Trophoblast cell (in vitro differentiated cells and primary cell): Measurements from ENCODE around the gene NTPCR.

Experiments used
- DNase-seq, 2 donors: peaks; one replicate each; pipeline ENCODE4 v3.0.0-alpha.2; 2016
- H2AFZ ChIP-seq: 2 replicates; pipeline ENCODE4 v1.6.1; 2013; ENCODE audit warnings: low read length, moderate library complexity, mild to moderate bottlenecking; ENCODE audit not compliant: insufficient read depth, poor library complexity
- H2AK5ac ChIP-seq: 2 replicates; pipeline ENCODE4 v1.6.1; 2013; ENCODE audit warnings: mild to moderate bottlenecking, low read length
- H2BK120ac ChIP-seq: 2 replicates; pipeline ENCODE4 v1.6.1; 2013; ENCODE audit warnings: low read length, mild to moderate bottlenecking, moderate library complexity; ENCODE audit not compliant: insufficient read depth, poor library complexity
- H2BK12ac ChIP-seq: 2 replicates; pipeline ENCODE4 v1.6.1; 2013; ENCODE audit warnings: mild to moderate bottlenecking, low read length, moderate library complexity
- H2BK5ac ChIP-seq: 2 replicates; pipeline ENCODE4 v1.6.1; 2013; ENCODE audit warnings: low read length, low read depth, moderate library complexity, mild to moderate bottlenecking; ENCODE audit not compliant: poor library complexity
- H3K14ac ChIP-seq: 2 replicates; pipeline ENCODE4 v1.6.1; 2013; ENCODE audit warnings: mild to moderate bottlenecking, low read length
- H3K18ac ChIP-seq: 2 replicates; pipeline ENCODE4 v1.6.1; 2013; ENCODE audit warnings: mild to moderate bottlenecking, low read length
- H3K23ac ChIP-seq: 2 replicates; pipeline ENCODE4 v1.6.1; 2013; ENCODE audit warnings: low read length
- H3K27ac ChIP-seq: 2 replicates; pipeline ENCODE4 v1.5.1; 2013; ENCODE audit warnings: low read depth, mild to moderate bottlenecking, inconsistent platforms, low read length, moderate library complexity
- H3K27me3 ChIP-seq: 2 replicates; pipeline ENCODE4 v1.6.1; 2013; ENCODE audit warnings: inconsistent platforms, mild to moderate bottlenecking, low read length, moderate library complexity; ENCODE audit not compliant: insufficient read depth
- H3K36me3 ChIP-seq, 2 experiments: 1 replicate in 1 of 2; 2 replicates in 1 of 2; pipeline ENCODE4 v1.6.1; 2013; ENCODE audit warnings: low read length in 2 of 2, mild to moderate bottlenecking in 2 of 2, moderate library complexity in 1 of 2; ENCODE audit not compliant: insufficient read depth in 2 of 2, control insufficient read depth in 1 of 2
- H3K4ac ChIP-seq: 2 replicates; pipeline ENCODE4 v1.6.1; 2013; ENCODE audit warnings: low read depth, mild to moderate bottlenecking, low read length, moderate library complexity
- H3K4me1 ChIP-seq, 2 experiments: 1 replicate in 1 of 2; 2 replicates in 1 of 2; pipeline ENCODE4 v1.6.1; 2013; ENCODE audit warnings: low read length in 2 of 2, mild to moderate bottlenecking in 2 of 2, moderate library complexity in 1 of 2; ENCODE audit not compliant: insufficient read depth in 2 of 2, control insufficient read depth in 1 of 2
- H3K4me2 ChIP-seq: 2 replicates; pipeline ENCODE4 v1.6.1; 2013; ENCODE audit warnings: inconsistent platforms, mild to moderate bottlenecking, low read length, moderate library complexity
- H3K4me3 ChIP-seq: 2 replicates; pipeline ENCODE4 v1.5.1; 2013; ENCODE audit warnings: mild to moderate bottlenecking, low read depth, low read length, inconsistent platforms
- H3K79me1 ChIP-seq: one replicate; pipeline ENCODE4 v1.6.1; 2013; ENCODE audit warnings: low read length
- H3K79me2 ChIP-seq: 2 replicates; pipeline ENCODE4 v1.6.1; 2013; ENCODE audit warnings: low read length, mild to moderate bottlenecking; ENCODE audit not compliant: control insufficient read depth, insufficient read depth, poor library complexity
- H3K9ac ChIP-seq: 2 replicates; pipeline ENCODE4 v1.6.1; 2013; ENCODE audit warnings: mild to moderate bottlenecking, low read length
- H3K9me3 ChIP-seq: 2 replicates; pipeline ENCODE4 v1.6.1; 2013; ENCODE audit warnings: low read depth, mild to moderate bottlenecking, control low read depth, inconsistent platforms, low read length; ENCODE audit not compliant: insufficient read depth
- H4K12ac ChIP-seq: 2 replicates; pipeline ENCODE4 v1.6.1; 2013; ENCODE audit warnings: low read depth, mild to moderate bottlenecking, low read length, moderate library complexity
- H4K8ac ChIP-seq: 2 replicates; pipeline ENCODE4 v1.6.1; 2013; ENCODE audit warnings: low read depth, mild to moderate bottlenecking, low read length, moderate library complexity
- H4K91ac ChIP-seq: one replicate; pipeline ENCODE4 v1.6.1; 2013; ENCODE audit warnings: low read depth, mild to moderate bottlenecking, low read length, moderate library complexity
- WGBS: extraction: QIAGEN DNeasy Blood & Tissue Kit; methylation state at CpG from one replicate; pipeline ENCODE4 v1.1.7; 2013; ENCODE audit warnings: missing lambda C conversion rate; ENCODE audit not compliant: insufficient read length, insufficient coverage; ENCODE audit errors: extremely low coverage; 5-methylcytosine and 5-hydroxymethylcytosine counted together

Gene NTPCR

DNA sequence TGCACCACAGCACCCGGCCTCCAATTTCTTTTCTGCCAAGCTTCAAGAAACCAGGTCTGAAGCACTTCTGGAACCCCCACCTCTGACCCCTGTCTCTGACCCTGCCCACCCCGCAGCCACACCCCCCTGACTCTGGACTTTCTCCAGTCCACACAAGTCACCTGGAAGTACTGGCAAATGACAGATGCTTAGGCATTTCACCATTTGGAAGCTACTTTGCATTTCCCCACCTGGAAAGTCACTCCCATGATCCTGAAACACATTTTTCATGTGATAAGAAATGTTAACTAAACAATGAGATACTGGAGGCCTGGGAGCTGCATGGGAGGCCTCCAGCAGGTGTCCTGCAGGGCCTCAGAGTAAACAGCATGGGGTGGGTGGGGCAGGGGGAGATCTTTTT lies 45.7 kb downstream of the NTPCR start:
- WGBS, result no CpG with 5 or more reads among the region's 2 CpGs
- H3K36me3 ChIP-seq, result peaks cover 3% of the 10 kb centered on the region in 2 experiments

DNA sequence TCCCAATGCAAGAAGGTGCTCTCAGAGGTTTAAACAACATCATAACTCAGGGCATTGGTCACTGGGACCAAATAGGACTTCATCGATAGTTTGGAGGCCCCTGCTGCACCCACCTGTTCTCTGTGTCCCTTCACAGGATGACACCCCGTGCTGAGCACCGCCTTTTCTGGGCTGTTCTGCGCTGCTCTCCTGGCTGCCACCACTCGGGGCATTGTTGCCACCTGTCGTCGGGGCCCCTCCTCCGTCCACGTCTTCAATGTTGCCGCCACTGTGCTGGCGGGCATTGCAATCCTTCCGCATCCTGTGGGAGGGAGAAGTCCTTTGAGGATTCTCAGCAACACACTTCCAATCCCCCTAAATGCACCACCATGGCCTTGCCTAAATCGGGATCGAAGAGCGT lies 47.7 kb downstream of the NTPCR start:
- Histone ChIP-seq H3K4me2 (no peak overlapping the region), H3K18ac (no peak overlapping the region), H3K27me3 (no peaks in the 10 kb centered on the region), H3K23ac (peak overlapping the region; percentile 46), H4K8ac (no peak overlapping the region), H2AK5ac (no peak overlapping the region), H2BK120ac (no peak overlapping the region), H2BK12ac (no peak overlapping the region), H3K27ac (no peak overlapping the region), H3K79me1 (no peaks in the 10 kb centered on the region), H3K4me3 (no peak overlapping the region), H4K12ac (no peak overlapping the region), H3K4me1 (no peaks in the 10 kb centered on the region), H4K91ac (no peak overlapping the region), H3K4ac (no peak overlapping the region), H3K9ac (peak overlapping the region; percentile 57), H2AFZ (no peak overlapping the region), H3K9me3 (peaks cover 11% of the 10 kb centered on the region), H3K36me3 (peaks cover 3% of the 10 kb centered on the region in 2 experiments), H3K14ac (no peak overlapping the region), H3K79me2 (no peaks in the 10 kb centered on the region), H2BK5ac (no peak overlapping the region)
- no CpG with 5 or more reads among the region's 15 CpGs for WGBS
- no peak for DNase-seq

More for the DNA sequence above, 45.7 kb downstream of the NTPCR start:
- no peak overlapping the region for H2AFZ ChIP-seq
- peaks cover 14% of the 10 kb centered on the region for H3K9me3 ChIP-seq
- no peaks in the 10 kb centered on the region for H3K79me1 ChIP-seq
- H3K4me1 ChIP-seq, result no peaks in the 10 kb centered on the region
- no peak overlapping the region for H2AK5ac ChIP-seq
- H4K91ac ChIP-seq, result no peak overlapping the region
- no peak overlapping the region for H3K9ac ChIP-seq
- no peak overlapping the region for H4K8ac ChIP-seq
- no peak for DNase-seq
- H3K27ac ChIP-seq, result no peak overlapping the region
- H2BK12ac ChIP-seq, result no peak overlapping the region
- no peak overlapping the region for H3K4me2 ChIP-seq
- no peak overlapping the region for H3K23ac ChIP-seq
- H3K4me3 ChIP-seq, result no peak overlapping the region
- no peaks in the 10 kb centered on the region for H3K27me3 ChIP-seq
- no peak overlapping the region for H4K12ac ChIP-seq
- H3K14ac ChIP-seq, result no peak overlapping the region
- H3K4ac ChIP-seq, result no peak overlapping the region
- no peak overlapping the region for H2BK5ac ChIP-seq
- no peak overlapping the region for H2BK120ac ChIP-seq
- H3K79me2 ChIP-seq, result no peaks in the 10 kb centered on the region
- H3K18ac ChIP-seq, result no peak overlapping the region

DNA sequence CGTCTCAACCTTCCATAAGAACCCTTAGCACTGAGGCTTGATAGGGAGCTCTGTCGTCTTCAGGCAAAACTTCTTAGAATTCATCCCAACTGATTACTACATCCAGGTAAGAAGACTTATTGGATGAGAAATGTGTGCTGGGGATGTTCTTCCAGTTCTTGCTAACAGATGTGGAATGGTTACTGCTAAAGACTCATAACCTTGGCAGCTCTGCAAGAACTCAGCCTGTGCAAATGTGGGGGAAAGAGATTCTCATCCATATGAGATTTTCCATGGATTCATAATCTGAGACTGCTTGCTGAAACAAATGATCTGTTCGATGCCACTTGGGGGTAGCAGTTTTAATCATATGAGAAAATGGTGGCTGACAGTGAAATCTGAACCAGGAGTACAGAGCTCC lies 48.2 kb downstream of the NTPCR start:
- Histone ChIP-seq H4K8ac (no peak overlapping the region), H3K18ac (no peak overlapping the region), H2AK5ac (no peak overlapping the region), H3K79me2 (no peaks in the 10 kb centered on the region), H3K79me1 (no peaks in the 10 kb centered on the region), H3K9ac (peak overlapping the region; percentile 57), H4K12ac (no peak overlapping the region), H3K4me2 (no peak overlapping the region), H3K9me3 (peaks cover 9% of the 10 kb centered on the region), H2BK120ac (no peak overlapping the region), H3K27ac (no peak overlapping the region), H3K4me3 (no peak overlapping the region), H2BK5ac (no peak overlapping the region), H3K23ac (no peak overlapping the region), H3K14ac (no peak overlapping the region), H4K91ac (no peak overlapping the region), H3K4ac (no peak overlapping the region), H2BK12ac (no peak overlapping the region), H3K4me1 (no peaks in the 10 kb centered on the region), H3K27me3 (no peaks in the 10 kb centered on the region), H3K36me3 (peaks cover 3% of the 10 kb centered on the region in 2 experiments), H2AFZ (no peak overlapping the region)
- WGBS, result no CpG with 5 or more reads among the region's 3 CpGs
- peak in 1 of 2 donors; percentile 35 for DNase-seq

DNA sequence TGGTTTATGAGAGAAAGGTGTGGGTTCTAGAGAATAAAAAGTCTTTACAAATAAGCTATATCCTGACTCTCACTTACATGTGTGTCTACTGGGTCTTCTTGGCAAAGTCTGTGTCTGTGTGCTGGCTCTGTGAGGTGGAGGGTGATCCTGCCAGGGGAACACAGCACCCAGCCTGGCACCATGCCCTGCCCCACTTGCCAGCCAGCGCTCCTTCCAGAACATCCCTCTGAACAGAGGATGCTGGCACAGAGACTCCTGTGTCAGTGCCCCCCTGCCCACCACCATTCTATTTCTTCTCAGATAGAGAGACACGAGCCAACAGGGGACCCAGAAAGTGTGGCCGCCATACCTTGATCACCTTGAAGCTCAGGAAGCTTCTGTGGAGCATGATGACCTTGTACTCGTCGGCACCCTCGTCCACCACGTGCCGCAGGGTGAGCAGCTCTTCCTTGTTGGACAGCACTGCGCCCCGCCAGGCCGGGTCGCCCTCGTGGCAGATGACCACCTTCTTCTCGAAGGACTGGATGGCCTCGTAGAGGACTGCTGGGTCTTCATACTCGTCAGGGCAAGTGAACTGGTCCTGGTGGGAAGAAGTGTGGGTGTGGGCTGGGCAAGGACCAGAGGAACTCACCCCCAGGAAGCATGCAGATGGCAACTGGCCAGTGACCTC lies 49.7 kb downstream of the NTPCR start:
- no peak overlapping the region for H3K4me3 ChIP-seq
- no peak overlapping the region for H2BK5ac ChIP-seq
- no peak overlapping the region for H2BK120ac ChIP-seq
- no peak overlapping the region for H3K4me2 ChIP-seq
- no peak overlapping the region for H4K12ac ChIP-seq
- no peaks in the 10 kb centered on the region for H3K4me1 ChIP-seq
- no peaks in the 10 kb centered on the region for H3K79me1 ChIP-seq
- H2AK5ac ChIP-seq, result no peak overlapping the region
- H3K4ac ChIP-seq, result no peak overlapping the region
- H2AFZ ChIP-seq, result no peak overlapping the region
- no peak overlapping the region for H3K23ac ChIP-seq
- DNase-seq, result no peak
- H3K79me2 ChIP-seq, result no peaks in the 10 kb centered on the region
- no peak overlapping the region for H2BK12ac ChIP-seq
- H3K14ac ChIP-seq, result no peak overlapping the region
- no peak overlapping the region for H4K91ac ChIP-seq
- peaks cover 3% of the 10 kb centered on the region in 2 experiments for H3K36me3 ChIP-seq
- no peak overlapping the region for H3K9ac ChIP-seq
- H3K9me3 ChIP-seq, result peaks cover 7% of the 10 kb centered on the region
- no peak overlapping the region for H3K27ac ChIP-seq
- H3K27me3 ChIP-seq, result no peaks in the 10 kb centered on the region
- no CpG with 5 or more reads among the region's 16 CpGs for WGBS
- no peak overlapping the region for H3K18ac ChIP-seq
- no peak overlapping the region for H4K8ac ChIP-seq
